ENCODE data around the gene DEDD. TPM values are rescaled to one million over a fixed set of nuclear protein-coding genes. Genes with fewer than 3 reads are reported as not detected.

Gene DEDD
- total and polyA plus RNA-seq, 2 of the 13 experiments (the other 11 are each of a cell fraction or from before 2014, with no cell fraction given): 12.6 to 27.8 TPM

GRCh38 chr1:161166669-161167548, 34.4 kb upstream of the DEDD start (continued):
- TF ChIP-seq RBM39 (IDR thresholded peaks at IDR 0.05; ENCODE audit: low read depth, low read length, poor library complexity, severe bottlenecking) (peak; percentile 44), POGK (CRISPR knock-in tag; conservative IDR thresholded peaks at IDR 0.05) (peak; percentile 12; the same call in 1 of the 2 replicates), ARHGAP35 (CRISPR knock-in tag; IDR thresholded peaks at IDR 0.05; ENCODE audit: borderline replicate concordance) (no peak), ARID4A (CRISPR knock-in tag; IDR thresholded peaks at IDR 0.05; ENCODE audit: borderline replicate concordance) (0 out of 2 replicates have a peak, but pooled peaks have one; percentile 16), TGIF2 (CRISPR knock-in tag; IDR thresholded peaks at IDR 0.05) (no peak), CBX5 (CRISPR knock-in tag; IDR thresholded peaks at IDR 0.05; ENCODE audit: borderline replicate concordance) (no peak), RFX1 (IDR thresholded peaks at IDR 0.05) (no peak), TIGD3 (CRISPR knock-in tag; IDR thresholded peaks at IDR 0.05; ENCODE audit: borderline replicate concordance) (0 out of 2 replicates have a peak, but pooled peaks have one; percentile 53), FOXO4 (CRISPR knock-in tag; conservative IDR thresholded peaks at IDR 0.05) (0 out of 2 replicates have a peak, but pooled peaks have one; percentile 17), ELF3 (CRISPR knock-in tag; IDR thresholded peaks at IDR 0.05) (no peak), ZNF768 (CRISPR knock-in tag; IDR thresholded peaks at IDR 0.05) (0 out of 2 replicates have a peak, but pooled peaks have one; percentile 0), MYNN (CRISPR knock-in tag; IDR thresholded peaks at IDR 0.05; ENCODE audit: low read depth) (no peak)

All from HepG2 (cell line).